ENCODE data around the gene KRTAP21-2. TPM values are rescaled to one million over a fixed set of nuclear protein-coding genes. Genes with fewer than 3 reads are reported as not detected.

The KRTAP21-2 gene
- total and polyA plus RNA-seq, 2 donors (not counting 3 experiments of a cell fraction or from before 2014, with no cell fraction given) = not detected

- H3K27ac ChIP-seq (ENCODE audit: insufficient read depth, low read depth, low read length) = no peak overlapping the region
- FAIRE-seq (no peak), DNase-seq (ENCODE audit: low read depth, low spot score) (no peak)
- no peak overlapping the region for H2AFZ ChIP-seq (ENCODE audit: low read depth, low read length)
- BruUV-seq (replicated peaks) = no TSS peak
- no peak overlapping the region for H3K4me2 ChIP-seq (ENCODE audit: insufficient read depth, low read length)
- no peaks in the 10 kb centered on the region for H3K9me3 ChIP-seq (replicated peaks; ENCODE audit: control insufficient read depth, insufficient read depth, low read length)
- H3K4me3 ChIP-seq (replicated peaks in 1 of 3; ENCODE audit: insufficient read depth in 1 of 3, low read depth in 1 of 3, low read length in 3 of 3) = no peak overlapping the region
- dilution Hi-C loops (cut with MboI; ENCODE audit: extremely low pct_ligation_motif_present, low sequenced_read_pairs) = no loop called here
- no peaks in the 10 kb centered on the region for H3K36me3 ChIP-seq (ENCODE audit: control insufficient read depth in 2 of 2, extremely low read depth in 1 of 2, insufficient read depth in 2 of 2, low read length in 2 of 2)
- no peaks in the 10 kb centered on the region for H4K20me1 ChIP-seq (replicated peaks; ENCODE audit: control insufficient read depth, extremely low read depth, insufficient read depth, low read length)
- no peaks in the 10 kb centered on the region for H3K79me2 ChIP-seq (ENCODE audit: control insufficient read depth, insufficient read depth, low read length)
- no peak for TF ChIP-seq FOS (IDR thresholded peaks at IDR 0.05; ENCODE audit: borderline replicate concordance, insufficient read depth, low read length)
- POLR2A ChIA-PET = no interaction called here
- CTCF ChIA-PET = no interaction called here
- intact Hi-C loops (cut with micrococcal nuclease) = no loop called here
- H3K9ac ChIP-seq (replicated peaks; ENCODE audit: extremely low read depth, insufficient read depth, low read length) = no peak overlapping the region
- H3K9me1 ChIP-seq (replicated peaks; ENCODE audit: control insufficient read depth, extremely low read depth, insufficient read depth, low read length) = no peaks in the 10 kb centered on the region
- H3K4me1 ChIP-seq (ENCODE audit: control insufficient read depth, extremely low read depth, insufficient read depth, low read length) = no peaks in the 10 kb centered on the region
- H3K27me3 ChIP-seq (ENCODE audit: control insufficient read depth in 2 of 2, insufficient read depth in 2 of 2, low read length in 2 of 2) = no peaks in the 10 kb centered on the region
These were observed 14.0 kb downstream of the KRTAP21-2 start for GRCh38 chr21:30733026-30733425.

- TF ChIP-seq FOS (IDR thresholded peaks at IDR 0.05; ENCODE audit: borderline replicate concordance, insufficient read depth, low read length) (no peak), GATA2 (IDR thresholded peaks at IDR 0.05; ENCODE audit: insufficient read depth, insufficient read length, low read depth, low read length) (no peak), MAX (IDR thresholded peaks at IDR 0.05; ENCODE audit: insufficient read depth, insufficient read length) (no peak)
- intact Hi-C loops (cut with micrococcal nuclease) = no loop called here
- H3K4me1 ChIP-seq (ENCODE audit: control insufficient read depth, extremely low read depth, insufficient read depth, low read length) = no peaks in the 10 kb centered on the region
- no peak overlapping the region for H3K9ac ChIP-seq (replicated peaks; ENCODE audit: extremely low read depth, insufficient read depth, low read length)
- ChIA-PET POLR2A (no interaction called here), CTCF (no interaction called here)
- no peak overlapping the region for H3K4me2 ChIP-seq (ENCODE audit: insufficient read depth, low read length)
- H3K27me3 ChIP-seq (ENCODE audit: control insufficient read depth in 2 of 2, insufficient read depth in 2 of 2, low read length in 2 of 2) = no peaks in the 10 kb centered on the region
- no peak overlapping the region for H3K4me3 ChIP-seq (replicated peaks in 1 of 3; ENCODE audit: insufficient read depth in 1 of 3, low read depth in 1 of 3, low read length in 3 of 3)
- DNase-seq (ENCODE audit: low read depth, low spot score) = no peak
- H3K79me2 ChIP-seq (ENCODE audit: control insufficient read depth, insufficient read depth, low read length) = no peaks in the 10 kb centered on the region
- BruUV-seq (replicated peaks) = no TSS peak
- H3K36me3 ChIP-seq (ENCODE audit: control insufficient read depth in 2 of 2, extremely low read depth in 1 of 2, insufficient read depth in 2 of 2, low read length in 2 of 2) = no peaks in the 10 kb centered on the region
- peaks cover 5% of the 10 kb centered on the region for H3K9me3 ChIP-seq (replicated peaks; ENCODE audit: control insufficient read depth, insufficient read depth, low read length)
- FAIRE-seq = no peak
- H3K9me1 ChIP-seq (replicated peaks; ENCODE audit: control insufficient read depth, extremely low read depth, insufficient read depth, low read length) = no peaks in the 10 kb centered on the region
- dilution Hi-C loops (cut with MboI; ENCODE audit: extremely low pct_ligation_motif_present, low sequenced_read_pairs) = no loop called here
- no peak overlapping the region for H2AFZ ChIP-seq (ENCODE audit: low read depth, low read length)
- H4K20me1 ChIP-seq (replicated peaks; ENCODE audit: control insufficient read depth, extremely low read depth, insufficient read depth, low read length) = no peaks in the 10 kb centered on the region
- H3K27ac ChIP-seq (ENCODE audit: insufficient read depth, low read depth, low read length) = no peak overlapping the region
These were observed 20.3 kb downstream of the KRTAP21-2 start for GRCh38 chr21:30726726-30727125.
